ENCODE data around the gene RAB4B.
"Not testable (repeated sequence)": the region's sequence is repeated elsewhere in the genome, so short reads cannot be mapped to it uniquely, and the experiment has no call there.

Gene RAB4B

GRCh38 chr19:40827386-40828247 is 49.6 kb downstream of the RAB4B start:
- no peak for TF ChIP-seq JUND (IDR thresholded peaks at IDR 0.05; ENCODE audit: low read depth)
- in situ Hi-C loops (cut with HindIII; ENCODE audit: low pct_unique_long_range_greater_than_20kb, low sequenced_read_pairs) = no loop called here

GRCh38 chr19:40829205-40829604 is 51.2 kb downstream of the RAB4B start:
- DNase-seq (ENCODE audit: low read depth in 1 of 2, low spot score in 1 of 2) = no peak
- in situ Hi-C loops (cut with HindIII; ENCODE audit: low pct_unique_long_range_greater_than_20kb, low sequenced_read_pairs) = no loop called here

More at GRCh38 chr19:40827386-40828247, 49.6 kb downstream of the RAB4B start:
- no peak for DNase-seq (ENCODE audit: low read depth in 1 of 2, low spot score in 1 of 2)

GRCh38 chr19:40830741-40831140 is 52.7 kb downstream of the RAB4B start:
- in situ Hi-C loops (cut with HindIII; ENCODE audit: low pct_unique_long_range_greater_than_20kb, low sequenced_read_pairs); DNase-seq (ENCODE audit: low read depth in 1 of 2, low spot score in 1 of 2): not testable (repeated sequence)

More at GRCh38 chr19:40829205-40829604, 51.2 kb downstream of the RAB4B start:
- TF ChIP-seq JUND (IDR thresholded peaks at IDR 0.05; ENCODE audit: low read depth) = no peak

GRCh38 chr19:40831502-40832430 is 53.7 kb downstream of the RAB4B start:
- 0 out of 2 replicates have a peak, but pooled peaks have one; percentile 38 for TF ChIP-seq JUND (IDR thresholded peaks at IDR 0.05; ENCODE audit: low read depth)
- in situ Hi-C loops (cut with HindIII; ENCODE audit: low pct_unique_long_range_greater_than_20kb, low sequenced_read_pairs) = no loop called here
- DNase-seq (ENCODE audit: low read depth in 1 of 2, low spot score in 1 of 2) = peak; percentile 17 to 96

GRCh38 chr19:40832431-40832790 is 54.4 kb downstream of the RAB4B start:
- in situ Hi-C loops (cut with HindIII; ENCODE audit: low pct_unique_long_range_greater_than_20kb, low sequenced_read_pairs); DNase-seq (ENCODE audit: low read depth in 1 of 2, low spot score in 1 of 2): not testable (repeated sequence)

DNA sequence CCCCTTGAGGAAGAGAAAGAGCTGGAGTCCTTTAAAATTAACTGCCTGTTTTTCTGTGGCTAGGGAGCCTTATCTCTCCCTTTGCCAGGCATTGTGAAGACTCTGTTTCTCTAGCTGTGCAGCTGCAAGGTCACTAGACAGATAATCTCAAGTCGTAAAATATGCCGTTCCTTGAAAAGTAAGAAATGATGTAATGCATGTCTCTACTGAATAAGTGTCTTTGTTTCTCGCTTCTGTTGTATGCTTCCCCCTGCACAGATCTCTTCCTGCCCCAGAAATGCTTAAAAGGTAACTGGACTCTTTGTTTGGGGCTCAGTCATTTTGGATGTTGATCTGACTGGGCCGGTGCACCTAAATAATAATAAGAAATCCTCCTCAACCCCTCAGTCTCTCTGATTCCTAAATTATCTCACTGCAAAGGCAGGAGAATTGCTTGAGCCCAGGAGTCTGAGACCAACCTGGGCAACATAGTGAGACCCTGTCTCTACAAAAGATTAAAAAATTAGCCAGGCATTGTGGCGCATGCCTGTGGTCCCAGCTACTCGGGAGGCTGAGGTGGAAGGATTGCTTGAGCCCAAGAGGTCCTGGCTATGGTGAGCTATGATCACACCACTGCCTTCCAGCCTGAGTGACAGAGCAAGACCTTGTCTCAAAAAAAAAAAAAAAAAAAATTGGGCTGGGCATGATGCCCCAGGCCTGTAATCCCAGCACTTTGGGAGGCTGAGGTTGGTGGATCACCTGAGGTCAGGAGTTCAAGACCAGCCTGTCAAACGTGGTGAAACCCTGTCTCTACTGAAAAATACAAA is 55.9 kb downstream of the RAB4B start:
- DNase-seq (ENCODE audit: low read depth in 1 of 2, low spot score in 1 of 2); in situ Hi-C loops (cut with HindIII; ENCODE audit: low pct_unique_long_range_greater_than_20kb, low sequenced_read_pairs): not testable (repeated sequence)

DNA sequence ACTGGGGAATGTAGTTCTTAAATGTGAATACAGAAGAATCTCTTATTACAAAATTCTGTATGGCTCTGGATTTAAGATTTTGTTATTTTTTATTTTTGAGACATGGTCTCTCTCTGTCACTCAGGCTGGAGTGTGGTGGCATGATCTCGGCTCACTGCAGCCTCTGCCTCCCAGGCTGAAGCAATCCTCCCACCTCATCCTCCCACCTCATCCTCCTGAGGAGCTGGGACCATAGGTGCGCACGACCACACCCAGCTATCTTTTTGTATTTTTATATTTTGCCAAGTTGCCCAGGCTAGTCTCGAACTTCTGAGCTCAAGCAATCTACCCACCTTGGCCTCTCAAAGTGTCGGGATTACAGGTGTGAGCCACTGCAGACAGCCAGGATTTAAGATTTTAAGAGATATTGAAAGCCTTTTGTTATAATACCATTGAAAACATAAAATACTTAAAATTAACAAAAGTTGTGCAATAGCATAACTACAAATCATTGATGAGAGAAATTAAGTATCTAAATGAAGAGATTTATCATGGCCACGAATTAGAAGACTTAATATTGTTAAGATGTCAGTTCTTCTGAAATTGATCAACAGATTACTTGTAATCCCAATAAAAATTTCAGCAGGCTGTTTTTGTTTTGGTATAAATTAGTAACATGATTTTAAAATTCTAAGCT is 58.8 kb downstream of the RAB4B start:
- in situ Hi-C loops (cut with HindIII; ENCODE audit: low pct_unique_long_range_greater_than_20kb, low sequenced_read_pairs) = no loop called here
- no peak for TF ChIP-seq JUND (IDR thresholded peaks at IDR 0.05; ENCODE audit: low read depth)
- DNase-seq (ENCODE audit: low read depth in 1 of 2, low spot score in 1 of 2) = no peak

GRCh38 chr19:40838477-40838876 is 60.4 kb downstream of the RAB4B start:
- in situ Hi-C loops (cut with HindIII; ENCODE audit: low pct_unique_long_range_greater_than_20kb, low sequenced_read_pairs); DNase-seq (ENCODE audit: low read depth in 1 of 2, low spot score in 1 of 2): not testable (repeated sequence)

- in situ Hi-C loops (cut with HindIII; ENCODE audit: low pct_unique_long_range_greater_than_20kb, low sequenced_read_pairs); DNase-seq (ENCODE audit: low read depth in 1 of 2, low spot score in 1 of 2): not testable (repeated sequence)
These were observed 64.0 kb downstream of the RAB4B start for GRCh38 chr19:40842012-40842411.

DNA sequence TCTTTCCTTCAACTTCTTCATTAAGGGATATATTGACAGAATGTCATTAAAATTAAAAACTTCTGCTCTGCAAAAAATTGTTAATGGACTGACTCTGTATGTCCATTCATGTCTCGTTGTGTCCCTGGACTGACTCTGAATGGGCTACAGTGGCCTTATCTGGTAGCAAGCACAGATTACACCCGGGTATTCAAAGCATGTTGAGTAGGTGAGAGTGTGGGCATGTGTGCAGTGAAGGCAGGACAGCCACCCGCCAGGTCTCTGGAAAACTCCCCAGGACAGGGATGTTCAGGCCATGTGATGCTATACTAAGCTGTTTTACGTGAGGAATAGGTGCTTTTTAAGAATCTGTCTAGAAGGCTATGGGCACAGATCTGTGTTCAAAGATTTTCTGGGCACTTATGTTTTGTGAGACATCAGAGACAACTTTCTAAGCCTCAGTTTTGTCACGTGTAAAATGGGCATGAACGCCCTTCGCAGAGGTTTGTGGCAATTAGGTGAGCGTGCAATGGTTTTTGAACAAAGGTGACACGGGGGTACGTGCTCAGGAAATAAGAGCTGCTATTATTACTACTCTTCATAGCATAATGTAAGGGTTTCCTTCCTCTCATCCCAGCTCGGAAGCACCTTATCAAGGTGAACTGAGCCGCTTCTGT is 65.1 kb downstream of the RAB4B start:
- in situ Hi-C loops (cut with HindIII; ENCODE audit: low pct_unique_long_range_greater_than_20kb, low sequenced_read_pairs) = not testable (repeated sequence)

DNA sequence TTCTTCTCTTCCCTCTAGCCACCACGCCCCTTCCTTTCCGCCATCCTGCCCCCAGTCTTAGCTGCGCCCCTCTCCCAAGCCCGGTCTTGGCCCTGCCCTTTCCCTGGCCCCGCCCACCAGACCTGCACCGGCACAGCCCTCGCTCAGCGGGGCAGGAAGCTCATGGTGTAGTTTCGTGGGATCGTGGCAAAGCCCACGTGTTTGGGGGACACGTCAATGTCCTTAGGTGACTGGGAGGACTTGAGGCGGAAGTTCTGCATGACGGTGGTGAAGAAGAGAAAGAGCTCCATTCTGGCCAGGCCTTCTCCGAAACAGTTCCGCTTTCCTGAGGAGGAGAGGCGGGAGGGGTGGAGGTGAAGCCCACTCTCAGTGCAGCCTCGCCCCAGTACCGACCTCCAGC is 65.6 kb downstream of the RAB4B start:
- in situ Hi-C loops (cut with HindIII; ENCODE audit: low pct_unique_long_range_greater_than_20kb, low sequenced_read_pairs); DNase-seq (ENCODE audit: low read depth in 1 of 2, low spot score in 1 of 2): not testable (repeated sequence)

More for the DNA sequence above, 65.1 kb downstream of the RAB4B start:
- not testable (repeated sequence) for DNase-seq (ENCODE audit: low read depth in 1 of 2, low spot score in 1 of 2)

Measured in T47D (cell line).